HG03060 (cell line): Measurements from ENCODE around the gene AATF.

Source experiments
- ATAC-seq: cut with Tn5 transposase; IDR thresholded peaks from one replicate; pipeline ENCODE4 v1.9.1; 2021; ENCODE audit warnings: low read depth, moderate number of reproducible peaks; ENCODE audit not compliant: unreplicated experiment

Gene AATF

GRCh38 chr17:36948717-36949460 is at the start of gene AATF:
TSS of gene AATF (plus strand) at chr17:36948954. CDS start at chr17:36949126, 172 bp downstream.
- ATAC-seq: peak; percentile 88

- no peak for ATAC-seq
Observed at GRCh38 chr17:36899250-36900159, 49.2 kb upstream of the AATF start.

DNA sequence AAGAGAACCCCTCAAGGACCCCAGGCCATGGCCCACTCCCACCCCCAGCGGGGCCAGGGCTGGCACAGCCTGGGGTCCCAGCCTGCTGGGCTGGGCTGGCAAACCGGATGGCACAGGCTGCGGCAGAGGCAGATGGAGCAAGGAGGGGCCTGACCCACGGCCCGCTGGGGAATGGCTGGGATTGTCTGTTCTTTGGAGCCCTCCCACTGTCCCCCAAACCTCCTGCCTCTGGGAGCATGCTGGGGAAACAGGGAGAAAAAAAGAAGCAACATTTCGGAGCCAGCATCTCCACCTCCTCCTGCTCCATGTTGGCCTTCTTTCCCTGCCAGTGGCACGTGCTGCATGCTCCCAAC is 48.6 kb upstream of the AATF start:
- ATAC-seq: no peak

DNA sequence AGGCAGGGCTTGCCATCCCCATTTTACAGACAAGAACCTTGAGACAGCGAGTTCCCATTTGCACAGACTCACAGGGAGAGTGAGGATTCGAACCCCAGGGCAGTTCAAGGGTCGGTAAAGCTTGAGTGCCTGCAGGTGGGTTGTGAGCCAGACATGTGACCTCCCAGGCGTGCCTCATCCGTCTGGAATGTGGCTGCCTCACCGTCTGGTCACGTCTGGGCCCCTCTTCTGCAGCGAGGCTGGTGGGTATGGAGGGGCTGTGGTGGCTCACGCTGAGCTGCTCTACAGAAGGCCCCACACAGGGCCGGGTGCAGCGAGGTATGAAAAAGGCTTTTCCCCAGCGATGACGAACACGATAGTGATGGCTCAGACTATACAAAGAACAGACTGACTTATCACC is 47.2 kb upstream of the AATF start:
- no peak for ATAC-seq

- no peak for ATAC-seq
Observed at GRCh38 chr17:36907407-36907806, 41.3 kb upstream of the AATF start.

- no peak for ATAC-seq
Observed at GRCh38 chr17:36910513-36910912, 38.2 kb upstream of the AATF start.

DNA sequence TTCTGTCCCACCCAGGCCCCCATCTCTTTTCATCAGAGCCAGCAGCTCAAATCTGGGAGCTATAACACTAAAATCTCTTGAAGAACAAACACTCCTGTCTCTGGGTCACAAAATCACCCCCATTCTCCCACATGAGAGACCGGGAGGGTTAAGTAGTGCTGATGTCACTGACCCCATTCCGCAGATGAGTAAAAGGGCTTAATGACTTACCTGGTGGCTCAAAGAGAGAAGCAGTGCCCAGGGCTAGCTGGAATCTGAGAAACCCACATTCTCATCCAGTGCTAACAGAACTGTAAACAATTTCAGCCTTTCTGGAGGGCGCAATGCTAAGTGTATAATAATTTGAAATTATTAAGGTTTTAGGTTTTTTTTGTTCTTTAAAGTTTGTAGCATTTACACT is 37.8 kb upstream of the AATF start:
- no peak for ATAC-seq

DNA sequence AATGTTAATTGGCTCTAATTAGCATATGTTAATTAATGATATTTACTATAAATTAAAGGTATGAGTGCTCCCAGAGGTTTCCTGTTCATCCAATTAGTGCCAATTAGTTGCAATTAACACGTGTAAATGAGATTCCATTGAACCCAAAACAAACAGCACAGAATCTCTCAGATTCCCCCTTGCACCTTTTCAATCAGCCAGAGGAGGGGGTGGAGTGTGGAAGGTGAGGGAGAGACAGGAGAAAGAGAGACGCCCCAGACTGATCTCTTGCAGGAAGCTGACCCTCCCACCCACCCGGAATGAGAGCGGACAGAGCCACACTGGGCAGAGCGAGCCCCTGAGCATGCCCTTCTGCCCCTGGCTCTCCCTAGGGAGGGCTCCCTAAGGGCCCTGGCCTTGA is 35.6 kb upstream of the AATF start:
- ATAC-seq: no peak

DNA sequence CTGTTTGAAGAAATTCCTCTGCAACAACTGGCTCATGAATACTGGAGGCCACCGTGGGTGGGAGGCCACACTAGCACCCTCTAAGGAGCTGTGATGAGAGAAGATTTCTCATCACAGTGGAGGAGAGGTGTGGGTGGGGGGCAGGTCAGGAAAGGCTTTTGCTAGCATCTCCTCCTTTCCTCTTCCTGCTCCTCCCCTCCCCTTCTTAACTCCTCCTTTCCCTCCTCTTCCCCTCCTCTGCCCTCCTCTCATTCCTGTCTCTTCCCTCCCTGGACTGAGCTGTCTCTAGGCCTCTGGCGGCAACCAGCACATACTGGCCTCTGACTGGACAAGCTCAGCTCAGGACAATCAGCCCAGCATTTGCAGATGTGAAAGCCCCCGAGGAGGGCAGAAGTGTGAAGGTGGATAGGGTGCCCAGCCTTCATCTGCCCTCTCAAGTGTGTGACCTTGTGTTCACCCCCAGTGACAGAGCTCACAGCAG is 30.5 kb upstream of the AATF start:
- ATAC-seq: no peak

DNA sequence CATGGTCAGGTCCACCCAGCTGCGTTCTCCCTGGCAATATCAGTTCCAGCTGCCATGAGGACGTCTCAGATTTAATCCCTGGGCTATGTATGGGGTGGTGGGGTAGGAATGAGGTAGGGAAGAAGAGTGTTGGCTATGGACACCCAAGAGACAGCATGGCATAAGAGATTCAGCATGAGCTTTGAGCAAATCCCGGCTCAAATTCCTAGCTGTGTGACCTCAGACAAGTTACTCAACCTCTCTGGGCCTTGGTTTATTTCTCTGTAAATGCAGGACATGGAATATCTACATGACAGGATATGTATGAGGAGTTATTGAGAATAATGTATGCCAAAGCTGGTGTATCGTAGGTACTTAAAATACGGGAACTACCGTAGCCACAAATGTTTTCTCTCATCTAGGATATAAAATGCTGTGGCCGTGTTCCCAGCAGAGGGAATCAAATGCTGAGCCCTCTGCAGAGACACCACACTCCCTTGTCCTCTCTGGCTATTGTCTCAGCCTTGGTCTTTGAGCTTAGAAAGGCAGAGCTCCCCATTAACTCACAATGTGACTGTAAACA is 29.3 kb upstream of the AATF start:
- ATAC-seq: no peak

GRCh38 chr17:36920032-36921005 is 28.4 kb upstream of the AATF start:
- ATAC-seq: no peak

- ATAC-seq: no peak
Observed at GRCh38 chr17:36921095-36921851, 27.5 kb upstream of the AATF start.

- no peak for ATAC-seq
Observed at GRCh38 chr17:36922175-36922574, 26.6 kb upstream of the AATF start.

DNA sequence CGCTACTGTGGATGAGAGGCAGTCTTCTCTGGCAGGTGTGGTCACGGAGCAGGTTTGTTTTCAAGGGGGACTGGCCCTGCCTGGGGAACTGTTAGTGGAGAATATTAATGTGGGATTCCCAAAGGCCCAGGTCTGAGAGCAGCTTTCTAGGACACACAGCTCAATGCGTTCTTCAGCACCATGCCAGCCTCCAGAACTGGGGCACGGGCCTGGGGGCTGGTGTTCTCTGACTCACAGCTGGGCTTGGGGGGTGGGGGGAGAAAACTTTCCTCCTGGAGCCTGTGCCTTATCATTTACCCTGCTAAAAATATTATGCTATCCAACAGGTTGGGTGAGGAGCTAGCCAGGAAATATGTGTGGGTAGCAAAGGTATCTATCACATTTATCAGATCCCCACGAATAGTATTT is 24.9 kb upstream of the AATF start:
- ATAC-seq: no peak

GRCh38 chr17:36926226-36926625 is 22.5 kb upstream of the AATF start:
- ATAC-seq: no peak

DNA sequence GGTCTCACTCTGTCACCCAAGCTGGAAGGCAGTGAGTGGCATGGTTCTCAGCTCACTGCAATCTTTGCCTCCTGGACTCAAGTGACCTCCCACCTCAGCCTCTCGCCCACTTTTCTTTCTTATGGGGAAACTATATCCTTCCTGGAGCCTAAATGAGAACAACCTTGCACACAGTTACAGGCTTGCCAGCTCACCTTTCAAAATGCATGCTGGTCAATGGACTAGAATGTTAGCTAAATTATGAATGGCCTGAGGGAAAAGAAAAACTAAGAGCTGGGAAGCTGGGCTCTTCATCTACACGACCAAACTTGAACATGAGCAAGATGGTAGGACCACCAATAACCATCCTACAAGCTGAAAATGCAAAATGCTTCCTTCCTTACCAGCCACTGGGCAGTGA is 22.1 kb upstream of the AATF start:
- no peak for ATAC-seq

- no peak for ATAC-seq
Observed at GRCh38 chr17:36928471-36929345, 20.0 kb upstream of the AATF start.

- no peak for ATAC-seq
Observed at GRCh38 chr17:36929851-36930582, 18.7 kb upstream of the AATF start.
